Astrocyte of the cerebellum (primary cell): ENCODE measurements around the gene STXBP2.

ENCODE experiments used
- DNase-seq: peaks from one replicate; pipeline ENCODE4 v3.0.0-alpha.2; 2011; ENCODE audit warnings: low read depth
- H3K4me3 ChIP-seq: 2 replicates; pipeline ENCODE4 v1.5.1; 2011; ENCODE audit warnings: mild to moderate bottlenecking, low read depth, low read length, moderate library complexity
- in situ Hi-C: cut with HindIII; loops from 2 replicates; pipeline ENCODE4 v1.10.0; 2017; ENCODE audit warnings: low sequenced_read_pairs
- TF ChIP-seq, protein P1 (sequence below): IDR thresholded peaks from 2 replicates; pipeline ENCODE4 v1.5.1; 2012; ENCODE audit warnings: low read length, low read depth, moderate library complexity, mild to moderate bottlenecking; ENCODE audit errors: missing control alignments

Gene STXBP2

DNA sequence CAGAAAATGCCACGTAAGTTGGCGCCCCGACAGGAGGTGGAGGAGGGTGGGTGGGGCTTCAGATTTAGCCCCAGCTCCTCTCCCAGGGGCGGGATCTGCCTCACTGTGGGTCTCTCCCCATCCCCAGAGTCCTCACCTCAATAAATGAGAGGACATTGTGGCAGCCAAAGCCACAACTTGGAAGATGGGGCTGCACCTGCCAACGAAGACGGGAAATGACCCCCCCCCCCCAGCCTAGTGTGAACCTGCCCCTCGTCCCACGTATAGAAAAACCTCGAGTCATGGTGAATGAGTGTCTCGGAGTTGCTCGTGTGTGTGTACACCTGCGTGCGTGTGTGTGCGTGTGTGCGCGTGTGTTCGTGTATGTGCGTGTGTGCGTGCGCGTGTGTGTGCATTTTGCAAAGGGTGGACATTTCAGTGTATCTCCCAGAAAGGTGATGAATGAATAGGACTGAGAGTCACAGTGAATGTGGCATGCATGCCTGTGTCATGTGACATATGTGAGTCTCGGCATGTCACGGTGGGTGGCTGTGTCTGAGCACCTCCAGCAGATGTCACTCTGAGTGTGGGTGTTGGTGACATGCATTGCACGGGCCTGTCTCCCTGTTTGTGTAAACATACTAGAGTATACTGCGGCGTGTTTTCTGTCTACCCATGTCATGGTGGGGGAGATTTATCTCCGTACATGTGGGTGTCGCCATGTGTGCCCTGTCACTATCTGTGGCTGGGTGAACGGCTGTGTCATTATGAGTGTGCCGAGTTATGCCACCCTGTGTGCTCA is 42.3 kb downstream of the STXBP2 start:
- TF ChIP-seq, protein P1, sequence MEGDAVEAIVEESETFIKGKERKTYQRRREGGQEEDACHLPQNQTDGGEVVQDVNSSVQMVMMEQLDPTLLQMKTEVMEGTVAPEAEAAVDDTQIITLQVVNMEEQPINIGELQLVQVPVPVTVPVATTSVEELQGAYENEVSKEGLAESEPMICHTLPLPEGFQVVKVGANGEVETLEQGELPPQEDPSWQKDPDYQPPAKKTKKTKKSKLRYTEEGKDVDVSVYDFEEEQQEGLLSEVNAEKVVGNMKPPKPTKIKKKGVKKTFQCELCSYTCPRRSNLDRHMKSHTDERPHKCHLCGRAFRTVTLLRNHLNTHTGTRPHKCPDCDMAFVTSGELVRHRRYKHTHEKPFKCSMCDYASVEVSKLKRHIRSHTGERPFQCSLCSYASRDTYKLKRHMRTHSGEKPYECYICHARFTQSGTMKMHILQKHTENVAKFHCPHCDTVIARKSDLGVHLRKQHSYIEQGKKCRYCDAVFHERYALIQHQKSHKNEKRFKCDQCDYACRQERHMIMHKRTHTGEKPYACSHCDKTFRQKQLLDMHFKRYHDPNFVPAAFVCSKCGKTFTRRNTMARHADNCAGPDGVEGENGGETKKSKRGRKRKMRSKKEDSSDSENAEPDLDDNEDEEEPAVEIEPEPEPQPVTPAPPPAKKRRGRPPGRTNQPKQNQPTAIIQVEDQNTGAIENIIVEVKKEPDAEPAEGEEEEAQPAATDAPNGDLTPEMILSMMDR, result no peak
- H3K4me3 ChIP-seq, result no peak overlapping the region
- in situ Hi-C loops, result no loop called here
- no peak for DNase-seq

DNA sequence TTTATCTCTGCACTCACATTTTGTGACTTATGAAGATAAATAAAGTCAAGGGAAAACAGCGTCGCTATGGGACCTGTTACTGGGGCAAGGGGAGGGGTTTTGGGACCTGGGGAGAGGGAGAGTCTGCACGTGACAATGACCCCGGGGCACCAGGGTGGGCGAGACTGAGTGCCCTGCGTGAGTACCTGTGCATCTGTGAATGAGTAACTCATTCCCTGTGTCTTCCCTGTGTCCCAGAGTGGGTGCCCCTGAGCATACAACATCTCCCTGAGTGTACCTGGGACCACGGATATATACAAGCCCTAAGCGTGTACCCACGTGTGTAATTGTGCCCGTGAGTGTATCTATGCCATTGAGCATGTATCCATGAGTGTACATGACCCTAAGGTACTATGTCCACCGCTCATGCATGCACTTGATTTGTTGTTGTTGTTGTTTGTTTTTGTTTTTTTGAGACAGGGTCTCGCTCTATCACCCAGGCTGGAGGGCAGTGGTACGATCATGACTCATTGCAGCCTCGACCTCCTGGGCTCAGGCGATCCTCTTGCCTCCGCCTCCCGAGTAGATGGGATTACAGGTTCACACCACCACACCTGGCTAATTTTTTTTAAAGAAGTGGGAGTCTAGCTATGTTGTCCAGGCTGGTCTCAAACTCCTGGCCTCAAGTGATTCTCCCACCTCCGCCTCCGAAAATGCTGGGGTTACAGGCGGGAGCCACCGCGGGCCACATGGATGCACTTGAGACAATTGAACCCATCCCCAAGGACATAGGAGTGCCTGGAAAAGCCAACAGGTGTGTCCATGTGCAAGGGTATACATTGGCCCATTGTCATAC is 43.1 kb downstream of the STXBP2 start:
- TF ChIP-seq, protein P1, result no peak
- peak overlapping the region; percentile 100 for H3K4me3 ChIP-seq
- no peak for DNase-seq
- in situ Hi-C loops, result no loop called here

DNA sequence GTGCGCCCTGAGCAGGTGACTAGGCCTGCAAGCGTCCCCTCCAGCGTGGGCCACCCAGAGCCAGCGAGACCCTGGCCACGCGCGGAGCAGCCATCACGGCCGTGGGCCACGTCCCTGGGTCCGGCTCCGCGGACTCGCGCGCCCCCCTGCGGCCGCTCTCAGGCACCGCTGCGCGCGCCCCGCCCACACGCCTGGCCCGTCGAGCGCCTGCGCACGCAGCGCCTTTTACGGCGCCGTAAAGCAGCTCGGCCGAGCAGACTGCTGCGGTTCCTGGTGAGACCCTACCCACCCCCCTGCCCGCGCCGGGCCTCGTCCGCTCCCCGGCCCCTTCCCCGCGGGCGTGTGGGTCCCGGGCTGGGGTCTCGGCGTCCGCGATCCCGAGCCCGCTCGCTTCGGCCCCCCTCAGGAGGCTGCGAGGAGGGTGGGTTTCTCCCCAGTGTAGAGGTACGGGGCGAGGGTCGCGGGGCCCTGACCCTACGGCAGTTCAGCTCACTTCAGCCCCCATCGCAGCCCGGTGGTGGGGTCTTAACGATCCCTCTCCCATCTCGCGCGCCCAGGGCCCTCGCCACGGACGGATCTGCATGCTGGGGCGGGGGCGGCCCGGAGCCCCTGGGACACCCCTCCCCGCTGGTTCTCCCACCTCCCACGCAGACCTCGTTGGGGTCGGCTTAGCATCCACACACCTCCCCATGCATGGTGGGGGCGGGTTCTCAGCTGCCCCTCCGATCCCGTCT is 43.9 kb downstream of the STXBP2 start, which contains the start of gene TRAPPC5:
TSS of gene TRAPPC5 (plus strand) at position 228 of the 734 bp plus-strand sequence. CDS start 1,421 bp downstream, outside the sequence.
- DNase-seq, result peak; percentile 34
- TF ChIP-seq, protein P1, result peak; percentile 64
- peak within 1 kb of the TSS; percentile 100 for H3K4me3 ChIP-seq
- in situ Hi-C loops, result no loop called here

DNA sequence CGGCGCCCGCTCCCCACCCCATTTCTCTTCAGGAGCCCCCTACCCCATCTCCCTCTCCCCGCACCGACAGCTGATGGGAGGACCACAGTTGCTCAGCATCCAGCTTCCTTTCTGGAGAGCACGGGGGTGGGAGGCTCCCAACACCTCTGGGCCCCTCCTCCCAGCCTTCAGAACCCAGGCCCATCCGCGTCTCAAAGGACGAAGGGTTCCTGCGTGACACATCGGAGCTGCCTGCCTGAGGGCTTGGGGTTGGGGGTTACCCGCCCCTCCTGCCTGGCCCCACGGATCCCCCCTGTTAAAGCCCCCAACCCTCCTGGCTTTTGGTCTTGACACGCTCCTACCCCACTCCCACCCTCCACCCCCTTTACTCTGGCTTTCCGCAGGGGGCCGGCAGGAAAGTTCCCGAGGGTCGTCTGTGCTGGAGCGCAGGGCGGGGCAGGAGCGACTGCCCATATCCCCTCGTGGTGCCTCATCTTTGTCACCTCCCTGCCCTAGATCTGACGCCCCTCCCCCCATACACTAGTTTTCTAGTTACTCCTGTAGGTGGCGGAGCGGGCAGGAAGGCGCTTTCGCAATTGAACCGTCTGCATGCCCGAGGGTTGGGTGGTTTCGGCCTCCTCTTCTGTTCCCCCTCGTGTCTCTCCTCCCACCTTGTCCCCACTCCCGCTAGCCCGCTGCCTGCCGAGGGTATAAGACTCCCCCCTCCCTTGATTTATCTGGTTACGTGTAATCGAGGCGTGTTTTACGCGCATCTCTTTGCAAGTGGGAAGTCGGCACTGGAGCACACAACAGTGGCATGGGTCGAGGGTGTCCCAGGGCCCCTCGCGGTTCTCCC is 44.6 kb downstream of the STXBP2 start:
- H3K4me3 ChIP-seq, result peak overlapping the region; percentile 100
- TF ChIP-seq, protein P1, result peak; percentile 68
- in situ Hi-C loops, result no loop called here
- peak; percentile 47 for DNase-seq

DNA sequence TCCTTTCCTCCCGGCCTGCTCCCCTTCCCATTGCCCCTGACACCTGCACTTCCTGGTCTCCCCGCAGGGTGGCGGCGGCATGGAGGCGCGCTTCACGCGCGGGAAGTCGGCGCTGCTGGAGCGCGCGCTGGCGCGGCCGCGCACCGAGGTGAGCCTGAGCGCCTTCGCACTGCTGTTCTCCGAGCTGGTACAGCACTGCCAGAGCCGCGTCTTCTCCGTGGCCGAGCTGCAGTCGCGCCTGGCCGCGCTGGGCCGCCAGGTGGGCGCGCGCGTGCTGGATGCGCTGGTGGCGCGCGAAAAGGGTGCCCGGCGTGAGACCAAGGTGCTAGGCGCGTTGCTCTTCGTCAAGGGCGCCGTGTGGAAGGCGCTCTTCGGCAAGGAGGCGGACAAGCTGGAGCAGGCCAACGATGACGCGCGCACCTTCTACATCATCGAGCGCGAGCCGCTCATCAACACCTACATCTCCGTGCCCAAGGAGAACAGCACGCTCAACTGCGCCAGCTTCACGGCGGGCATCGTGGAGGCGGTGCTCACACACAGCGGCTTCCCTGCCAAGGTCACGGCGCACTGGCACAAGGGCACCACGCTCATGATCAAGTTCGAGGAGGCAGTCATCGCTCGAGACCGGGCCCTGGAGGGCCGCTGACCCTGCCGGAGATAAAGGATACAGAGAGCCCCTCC is 45.4 kb downstream of the STXBP2 start:
- TF ChIP-seq, protein P1, result no peak
- in situ Hi-C loops, result no loop called here
- H3K4me3 ChIP-seq, result peak overlapping the region; percentile 100
- no peak for DNase-seq
